Mesenchymal stem cell (in vitro differentiated cells and primary cell): ENCODE data around the gene ZFAND2B.

Experiments used
- DNase-seq: peaks from one replicate; pipeline ENCODE4 v3.0.0-alpha.2; 2013
- H2AFZ ChIP-seq: one replicate; pipeline ENCODE4 v1.6.1; 2013; ENCODE audit warnings: low read depth, mild to moderate bottlenecking, control low read depth, inconsistent platforms, low read length, moderate library complexity
- H2AK5ac ChIP-seq: 2 replicates; pipeline ENCODE4 v1.6.1; 2013; ENCODE audit warnings: low read length, moderate library complexity, mild to moderate bottlenecking, inconsistent platforms; ENCODE audit not compliant: severe bottlenecking
- H2BK120ac ChIP-seq: one replicate; pipeline ENCODE4 v1.6.1; 2013; ENCODE audit warnings: low read depth, mild to moderate bottlenecking, inconsistent platforms, low read length, moderate library complexity
- H2BK12ac ChIP-seq, 2 experiments: one replicate each; pipeline ENCODE4 v1.6.1; 2013; ENCODE audit warnings: inconsistent platforms in 2 of 2, low read length in 2 of 2, mild to moderate bottlenecking in 2 of 2, moderate library complexity in 2 of 2, control low read depth in 1 of 2
- H2BK15ac ChIP-seq: one replicate; pipeline ENCODE4 v1.6.1; 2013; ENCODE audit warnings: mild to moderate bottlenecking, low read depth, inconsistent platforms; ENCODE audit not compliant: poor library complexity, severe bottlenecking
- H2BK5ac ChIP-seq: 2 replicates; pipeline ENCODE4 v1.6.1; 2013; ENCODE audit warnings: low read depth, mild to moderate bottlenecking, low read length, control low read depth, inconsistent platforms; ENCODE audit not compliant: poor library complexity, severe bottlenecking
- H3K14ac ChIP-seq, 2 experiments: one replicate each; pipeline ENCODE4 v1.6.1; 2013; ENCODE audit warnings: inconsistent platforms in 2 of 2, low read length in 2 of 2, control low read depth in 1 of 2, mild to moderate bottlenecking in 1 of 2, moderate library complexity in 1 of 2
- H3K18ac ChIP-seq, 2 experiments: one replicate each; pipeline ENCODE4 v1.6.1; 2013; ENCODE audit warnings: inconsistent platforms in 2 of 2, low read length in 2 of 2, control low read depth in 1 of 2, low read depth in 1 of 2, mild to moderate bottlenecking in 1 of 2
- H3K23ac ChIP-seq, 2 experiments: one replicate each; pipeline ENCODE4 v1.6.1; 2013; ENCODE audit warnings: inconsistent platforms in 2 of 2, low read length in 2 of 2, mild to moderate bottlenecking in 2 of 2, moderate library complexity in 2 of 2, control low read depth in 1 of 2
- H3K27ac ChIP-seq: 2 replicates; pipeline ENCODE4 v1.5.1; 2013; ENCODE audit warnings: mild to moderate bottlenecking, moderate library complexity, low read length, control low read depth, inconsistent platforms; ENCODE audit not compliant: poor library complexity, severe bottlenecking
- H3K27me3 ChIP-seq, 2 experiments: 2 replicates each; pipeline versions ENCODE4 v1.6.1 to v1.7.0; 2013; ENCODE audit warnings: low read length in 2 of 2, mild to moderate bottlenecking in 2 of 2, moderate library complexity in 2 of 2, control low read depth in 1 of 2, inconsistent platforms in 1 of 2; ENCODE audit not compliant: control insufficient read depth in 1 of 2, insufficient read depth in 1 of 2
- H3K36me3 ChIP-seq, 2 experiments: 2 replicates each; pipeline versions ENCODE4 v1.6.1 to v1.7.0; 2013; ENCODE audit warnings: low read length in 2 of 2, control low read depth in 1 of 2, inconsistent platforms in 1 of 2, low read depth in 1 of 2, mild to moderate bottlenecking in 1 of 2; ENCODE audit not compliant: insufficient read depth in 2 of 2, control insufficient read depth in 1 of 2
- H3K4ac ChIP-seq, 2 experiments: one replicate each; pipeline ENCODE4 v1.6.1; 2013; ENCODE audit warnings: inconsistent platforms in 2 of 2, low read length in 2 of 2, mild to moderate bottlenecking in 2 of 2, moderate library complexity in 2 of 2, control low read depth in 1 of 2, low read depth in 1 of 2
- H3K4me1 ChIP-seq: 2 replicates; pipeline ENCODE4 v1.6.1; 2013; ENCODE audit warnings: low read depth, low read length, control low read depth; ENCODE audit not compliant: control insufficient read depth, insufficient read depth
- H3K4me2 ChIP-seq: 2 replicates; pipeline ENCODE4 v1.6.1; 2013; ENCODE audit warnings: low read length, mild to moderate bottlenecking, inconsistent platforms; ENCODE audit not compliant: poor library complexity, severe bottlenecking
- H3K4me3 ChIP-seq, 2 experiments: 2 replicates each; pipeline versions ENCODE4 v1.5.1 to v1.7.0; 2013; ENCODE audit warnings: low read length in 2 of 2, mild to moderate bottlenecking in 2 of 2, control low read depth in 1 of 2, low read depth in 1 of 2; ENCODE audit not compliant: insufficient read depth in 1 of 2
- H3K79me1 ChIP-seq: replicated peaks from 2 replicates; pipeline ENCODE4 v1.6.1; 2013; ENCODE audit warnings: mild to moderate bottlenecking, control low read depth, low read length, inconsistent platforms; ENCODE audit not compliant: poor library complexity, severe bottlenecking
- H3K9ac ChIP-seq: 2 replicates; pipeline ENCODE4 v1.7.0; 2013; ENCODE audit warnings: mild to moderate bottlenecking, low read length, moderate library complexity
- H3K9me3 ChIP-seq: 2 replicates; pipeline ENCODE4 v1.7.0; 2013; ENCODE audit warnings: mild to moderate bottlenecking, low read length; ENCODE audit not compliant: control insufficient read depth
- H4K8ac ChIP-seq: one replicate; pipeline ENCODE4 v1.6.1; 2013; ENCODE audit warnings: inconsistent platforms, mild to moderate bottlenecking, low read length, moderate library complexity
- H4K91ac ChIP-seq: one replicate; pipeline ENCODE4 v1.6.1; 2013; ENCODE audit warnings: mild to moderate bottlenecking, low read length, inconsistent platforms
- WGBS: methylation state at CpG from one replicate; pipeline ENCODE4 v1.1.7; 2013; ENCODE audit warnings: mixed read lengths; 5-methylcytosine and 5-hydroxymethylcytosine counted together

The ZFAND2B gene

DNA sequence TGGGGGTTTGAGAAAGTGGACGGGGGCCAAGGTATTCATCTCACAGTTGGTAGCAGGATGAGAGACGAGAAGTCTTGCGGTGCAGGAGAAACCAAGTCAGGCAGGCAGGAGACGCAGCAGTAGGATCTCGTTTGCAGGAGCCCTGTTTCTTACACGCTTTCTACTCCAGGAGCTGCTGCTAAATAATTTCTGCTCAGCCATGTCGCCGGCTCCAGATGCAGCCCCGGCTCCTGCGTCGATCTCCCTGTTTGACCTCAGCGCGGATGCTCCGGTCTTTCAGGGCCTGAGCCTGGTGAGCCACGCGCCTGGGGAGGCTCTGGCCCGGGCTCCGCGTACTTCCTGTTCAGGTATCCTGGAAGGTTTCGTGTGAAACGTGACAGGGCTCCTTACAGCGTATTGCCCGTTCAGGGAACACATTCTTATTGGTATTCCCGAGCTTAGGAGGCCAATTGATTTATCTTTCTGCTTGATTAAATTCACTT is 23.5 kb downstream of the ZFAND2B start:
- 0% methylated on average over 24 of the region's 24 CpGs for WGBS
- no peaks in the 10 kb centered on the region for H3K27me3 ChIP-seq
- peak overlapping the region; percentile 83 to 94 for H3K4me3 ChIP-seq
- peak overlapping the region in 1 of 2 experiments; percentile 22 for H3K4ac ChIP-seq
- H2BK5ac ChIP-seq: no peak overlapping the region
- H3K14ac ChIP-seq: peak overlapping the region in 1 of 2 experiments; percentile 38
- peak overlapping the region; percentile 89 for H3K4me2 ChIP-seq
- peak overlapping the region in 1 of 2 experiments; percentile 90 for H3K23ac ChIP-seq
- no peak overlapping the region for H2AK5ac ChIP-seq
- H4K91ac ChIP-seq: no peak overlapping the region
- H3K36me3 ChIP-seq: peaks cover 36 to 54% of the 10 kb centered on the region in 2 experiments
- H3K79me1 ChIP-seq: peaks cover 46% of the 10 kb centered on the region
- peak overlapping the region in 1 of 2 experiments; percentile 68 for H3K18ac ChIP-seq
- H3K4me1 ChIP-seq: peaks cover 12% of the 10 kb centered on the region
- peak overlapping the region in 1 of 2 experiments; percentile 23 for H2BK12ac ChIP-seq
- DNase-seq: peak; percentile 67
- H2AFZ ChIP-seq: peak overlapping the region; percentile 81
- H2BK15ac ChIP-seq: no peak overlapping the region
- H3K9ac ChIP-seq: peak overlapping the region; percentile 96
- H2BK120ac ChIP-seq: no peak overlapping the region
- no peaks in the 10 kb centered on the region for H3K9me3 ChIP-seq
- no peak overlapping the region for H4K8ac ChIP-seq
- peak overlapping the region; percentile 44 for H3K27ac ChIP-seq

GRCh38 chr2:219234331-219234730 is 27.7 kb downstream of the ZFAND2B start:
- no peak overlapping the region for H4K8ac ChIP-seq
- peaks cover 31% of the 10 kb centered on the region for H3K79me1 ChIP-seq
- no peak overlapping the region for H3K4me3 ChIP-seq
- H2BK120ac ChIP-seq: no peak overlapping the region
- H4K91ac ChIP-seq: no peak overlapping the region
- no peak overlapping the region for H2BK12ac ChIP-seq
- H3K27ac ChIP-seq: no peak overlapping the region
- H3K4me1 ChIP-seq: no peaks in the 10 kb centered on the region
- no peaks in the 10 kb centered on the region for H3K27me3 ChIP-seq
- no peak overlapping the region for H3K4ac ChIP-seq
- H2BK5ac ChIP-seq: no peak overlapping the region
- no peak overlapping the region for H2AK5ac ChIP-seq
- peaks cover 43 to 78% of the 10 kb centered on the region in 2 experiments for H3K36me3 ChIP-seq
- DNase-seq: no peak
- H3K4me2 ChIP-seq: no peak overlapping the region
- H2AFZ ChIP-seq: no peak overlapping the region
- no peak overlapping the region for H2BK15ac ChIP-seq
- no peaks in the 10 kb centered on the region for H3K9me3 ChIP-seq
- no peak overlapping the region for H3K9ac ChIP-seq
- 92% methylated on average over 3 of the region's 3 CpGs for WGBS
- no peak overlapping the region for H3K18ac ChIP-seq
- no peak overlapping the region for H3K23ac ChIP-seq
- no peak overlapping the region for H3K14ac ChIP-seq

DNA sequence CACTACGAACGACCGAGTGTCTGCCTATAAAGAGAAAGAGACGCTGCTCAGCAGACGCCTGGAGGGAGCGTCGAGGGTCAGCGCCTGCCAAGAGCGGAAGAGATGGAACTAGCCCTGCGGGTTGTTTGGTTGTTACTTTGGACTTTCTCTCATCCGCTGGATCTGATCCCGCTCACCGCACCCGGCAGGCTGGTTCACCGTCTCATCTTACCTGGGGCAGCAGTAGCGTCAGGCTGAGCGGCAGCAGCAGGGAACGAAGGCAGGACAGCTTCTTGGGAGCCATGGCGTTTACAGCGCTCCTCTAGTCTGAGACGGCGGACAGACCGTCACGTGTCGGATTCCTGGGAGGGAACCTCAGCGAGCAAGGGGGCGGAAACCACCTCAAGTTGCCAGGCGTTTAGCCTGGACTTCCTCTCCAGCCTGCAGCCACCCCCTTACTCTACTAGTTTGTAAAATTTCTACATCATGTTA is 36.7 kb downstream of the ZFAND2B start:
- Histone ChIP-seq H3K9ac (peak overlapping the region; percentile 70), H2AFZ (no peak overlapping the region), H3K9me3 (no peaks in the 10 kb centered on the region), H4K91ac (no peak overlapping the region), H3K79me1 (peaks cover 16% of the 10 kb centered on the region), H3K27me3 (no peaks in the 10 kb centered on the region), H3K23ac (no peak overlapping the region), H3K4me1 (peaks cover 14% of the 10 kb centered on the region), H3K36me3 (peaks cover 20 to 47% of the 10 kb centered on the region in 2 experiments), H4K8ac (no peak overlapping the region), H3K4me3 (peak overlapping the region in 1 of 2 experiments; percentile 72), H2BK120ac (no peak overlapping the region), H3K18ac (no peak overlapping the region), H2BK12ac (no peak overlapping the region), H3K4ac (no peak overlapping the region), H2AK5ac (no peak overlapping the region), H3K27ac (no peak overlapping the region), H3K4me2 (no peak overlapping the region), H3K14ac (no peak overlapping the region), H2BK5ac (no peak overlapping the region), H2BK15ac (peak overlapping the region; percentile 20)
- 83% methylated on average over 28 of the region's 28 CpGs for WGBS
- no peak for DNase-seq

DNA sequence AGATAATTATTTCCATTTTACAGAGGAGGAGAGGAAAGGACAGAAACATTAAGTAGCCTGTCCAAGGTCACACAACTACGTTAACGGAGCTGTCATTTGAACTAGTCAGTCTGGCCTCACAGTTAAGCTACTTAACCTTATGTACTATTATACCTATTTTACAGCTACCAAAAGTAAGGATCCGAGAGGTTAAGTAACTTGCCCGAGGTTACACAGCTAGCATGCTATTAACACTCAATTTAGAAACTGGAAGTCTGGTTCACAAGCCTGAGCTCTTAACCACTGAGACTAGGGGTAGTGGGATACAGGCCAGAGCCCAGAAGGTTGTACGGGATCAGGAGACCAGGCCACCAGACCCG is 38.2 kb downstream of the ZFAND2B start:
- H2AFZ ChIP-seq: peak overlapping the region; percentile 74
- no peaks in the 10 kb centered on the region for H3K27me3 ChIP-seq
- 45% methylated on average over 4 of the region's 6 CpGs for WGBS
- H2BK15ac ChIP-seq: no peak overlapping the region
- peak overlapping the region; percentile 75 to 96 for H3K4me3 ChIP-seq
- no peak overlapping the region for H3K23ac ChIP-seq
- peak overlapping the region; percentile 99 for H3K9ac ChIP-seq
- H3K4ac ChIP-seq: no peak overlapping the region
- peaks cover 25% of the 10 kb centered on the region for H3K4me1 ChIP-seq
- no peaks in the 10 kb centered on the region for H3K9me3 ChIP-seq
- H3K18ac ChIP-seq: peak overlapping the region; percentile 38 to 48
- no peak overlapping the region for H3K14ac ChIP-seq
- peak overlapping the region; percentile 93 for H4K8ac ChIP-seq
- peaks cover 22 to 40% of the 10 kb centered on the region in 2 experiments for H3K36me3 ChIP-seq
- peak overlapping the region; percentile 34 for H4K91ac ChIP-seq
- H3K27ac ChIP-seq: peak overlapping the region; percentile 74
- no peak overlapping the region for H2BK120ac ChIP-seq
- no peak overlapping the region for H2BK5ac ChIP-seq
- H3K79me1 ChIP-seq: peaks cover 16% of the 10 kb centered on the region
- no peak for DNase-seq
- peak overlapping the region; percentile 87 for H3K4me2 ChIP-seq
- H2AK5ac ChIP-seq: no peak overlapping the region
- no peak overlapping the region for H2BK12ac ChIP-seq
